ENCODE data around the gene OGDH.

GRCh38 chr7:44703921-44704320 lies 97.5 kb downstream of the OGDH start:
- no peak for TF ChIP-seq RAD21 (IDR thresholded peaks at IDR 0.05; ENCODE audit: low read length)
- no peak for TF ChIP-seq CTCF (conservative IDR thresholded peaks at IDR 0.05; ENCODE audit: low read depth, low read length)
- no peak for TF ChIP-seq POLR2A (IDR thresholded peaks at IDR 0.05; ENCODE audit: low read depth, low read length)
- no peak for TF ChIP-seq USF2 (IDR thresholded peaks at IDR 0.05; ENCODE audit: low read depth, low read length)
- TF ChIP-seq BHLHE40 (IDR thresholded peaks at IDR 0.05; ENCODE audit: low read depth, low read length): no peak
- no peak for TF ChIP-seq MAFK (IDR thresholded peaks at IDR 0.05; ENCODE audit: low read depth, low read length)
- no peak for TF ChIP-seq CEBPB (IDR thresholded peaks at IDR 0.05; ENCODE audit: low read depth, low read length)
- no peak for TF ChIP-seq RFX5 (IDR thresholded peaks at IDR 0.05; ENCODE audit: low read depth, low read length)
- no peak for TF ChIP-seq FOS (IDR thresholded peaks at IDR 0.05; ENCODE audit: low read depth, low read length)
- TF ChIP-seq MXI1 (IDR thresholded peaks at IDR 0.05; ENCODE audit: borderline replicate concordance, low read depth, low read length): no peak
- TF ChIP-seq MAZ (IDR thresholded peaks at IDR 0.05; ENCODE audit: borderline replicate concordance, low read depth, low read length): no peak
- TF ChIP-seq NFE2L2 (IDR thresholded peaks at IDR 0.05; ENCODE audit: low read depth, low read length): no peak
- no peak for TF ChIP-seq RCOR1 (IDR thresholded peaks at IDR 0.05; ENCODE audit: insufficient replicate concordance, low read length)

Data from IMR-90 (cell line).